Ureter (tissue), 1 donor: ENCODE measurements around the gene MORC1. TPM values are rescaled to one million over a fixed set of nuclear protein-coding genes. Genes with fewer than 3 reads are reported as not detected.

Source experiments
- DNase-seq: peaks from one replicate; pipeline ENCODE4 v3.0.0-alpha.2; 2020; ENCODE audit warnings: low spot score
- total RNA-seq: library from RNA; stranded (reverse); gene quantifications from one replicate; pipeline ENCODE4 v1.2.4, GENCODE V29; 2023
- donor health status: DM: yes; HTN: yes; CAD: no.

MORC1 gene
- total RNA-seq, 1 donor from 2014 or later: not detected

GRCh38 chr3:109026821-109027220 is 91.1 kb downstream of the MORC1 start:
- no peak for DNase-seq

GRCh38 chr3:109025896-109026295 is 92.0 kb downstream of the MORC1 start:
- no peak for DNase-seq

- no peak for DNase-seq
Measured at GRCh38 chr3:109023656-109024254, 94.2 kb downstream of the MORC1 start.

GRCh38 chr3:109023167-109023566 is 94.8 kb downstream of the MORC1 start:
- no peak for DNase-seq

- DNase-seq: no peak
Measured at GRCh38 chr3:109021556-109021955, 96.4 kb downstream of the MORC1 start.

GRCh38 chr3:109018828-109019227 is 99.1 kb downstream of the MORC1 start:
- DNase-seq: no peak

- no peak for DNase-seq
Measured at GRCh38 chr3:109005443-109005842, 112.5 kb downstream of the MORC1 start.

- no peak for DNase-seq
Measured at GRCh38 chr3:108998436-108998835, 119.5 kb downstream of the MORC1 start.

- DNase-seq: no peak
Measured at GRCh38 chr3:108985844-108986243, 132.1 kb downstream of the MORC1 start.

GRCh38 chr3:108983051-108983450 is 134.9 kb downstream of the MORC1 start:
- DNase-seq: no peak

GRCh38 chr3:108976058-108976457 is 141.9 kb downstream of the MORC1 start:
- DNase-seq: no peak

- no peak for DNase-seq
Measured at GRCh38 chr3:108973019-108973418, 144.9 kb downstream of the MORC1 start.

GRCh38 chr3:108972482-108972881 is 145.5 kb downstream of the MORC1 start:
- no peak for DNase-seq

GRCh38 chr3:108970561-108970960 is 147.4 kb downstream of the MORC1 start:
- DNase-seq: no peak

- DNase-seq: no peak
Measured at GRCh38 chr3:108966773-108967172, 151.2 kb downstream of the MORC1 start.

- no peak for DNase-seq
Measured at GRCh38 chr3:108959017-108959416, 158.9 kb downstream of the MORC1 start.

- DNase-seq: no peak
Measured at GRCh38 chr3:108953700-108954099, 164.2 kb downstream of the MORC1 start, which contains the start of gene GUCA1C. TSS of gene GUCA1C (minus strand) at chr3:108953879. CDS start at chr3:108953762, 117 bp downstream.

- DNase-seq: no peak
Measured at GRCh38 chr3:108953210-108953609, 164.7 kb downstream of the MORC1 start.

GRCh38 chr3:108951820-108952501 is 166.0 kb downstream of the MORC1 start:
- DNase-seq: no peak

- DNase-seq: no peak
Measured at GRCh38 chr3:108947855-108948254, 170.1 kb downstream of the MORC1 start.

GRCh38 chr3:108946292-108947285 is 171.3 kb downstream of the MORC1 start:
- DNase-seq: no peak

GRCh38 chr3:108940568-108941263 is 177.2 kb downstream of the MORC1 start:
- no peak for DNase-seq
